HepG2 (cell line): ENCODE results near the gene TOMM22. TPM values are rescaled to one million over a fixed set of nuclear protein-coding genes. Genes with fewer than 3 reads are reported as not detected.

Experiments used
- ATAC-seq: fragments of 200-7000 bp; cut with Tn5 transposase; 3 replicates; pipeline ENCODE4 v1.9.1; 2020; ENCODE audit warnings: mild to moderate bottlenecking, moderate library complexity
- BruUV-seq: library from RNA; stranded (reverse); fragments of 400-500 nt; replicated peaks from 2 replicates; lab custom pipeline; 2021; lab: Mats Ljungman, UMichigan
- CTCF ChIA-PET: fragments of 300-600 bp; formaldehyde crosslinking; extraction: SDS; loops from one replicate; lab custom pipeline; 2021; ENCODE audit warnings: low total read pairs, inconsistent platforms, low intra/inter-chr PET ratio; lab: Yijun Ruan, JAX
- POLR2A ChIA-PET: fragments of 350-600 bp; sonication (Branson Sonifier 250); formaldehyde crosslinking; loops from one replicate; lab custom pipeline; 2020; ENCODE audit warnings: antibody characterized with exemption, inconsistent platforms; lab: Yijun Ruan, JAX
- DNase-seq: peaks from one replicate; pipeline ENCODE4 v3.0.0-alpha.2; 2015; ENCODE audit warnings: low spot score
- FAIRE-seq: peaks from 3 replicates; lab custom pipeline; 2011; peaks lifted over from hg19 to GRCh38; lab: Jason Lieb, UNC
- H2AFZ ChIP-seq: one replicate; pipeline ENCODE4 v1.6.1; 2011; ENCODE audit warnings: low read length, inconsistent platforms
- H3K27ac ChIP-seq: fragments of 300-600 bp; 3 replicates; pipeline ENCODE4 v1.8.0; 2011; ENCODE audit warnings: mixed run types, mild to moderate bottlenecking, mixed read lengths, low read length, inconsistent platforms; ENCODE audit not compliant: insufficient read depth; ENCODE audit errors: extremely low read length
- H3K27me3 ChIP-seq, 2 experiments: fragments of 200-600 bp in 1 of 2; 2 replicates in 1 of 2; 3 replicates in 1 of 2; pipeline versions ENCODE4 v1.6.0 to v1.8.0; 2011; ENCODE audit warnings: low read length in 2 of 2, mild to moderate bottlenecking in 2 of 2, moderate library complexity in 2 of 2, inconsistent platforms in 1 of 2; ENCODE audit not compliant: insufficient read depth in 2 of 2, control insufficient read depth in 1 of 2
- H3K36me3 ChIP-seq, 2 experiments: fragments of 200-600 bp in 1 of 2; replicated peaks in 1 of 2; 2 replicates in 1 of 2; 3 replicates in 1 of 2; pipeline versions ENCODE4 v1.5.1 to v1.8.0; 2011; ENCODE audit warnings: low read length in 2 of 2, inconsistent platforms in 1 of 2; ENCODE audit not compliant: insufficient read depth in 2 of 2, control insufficient read depth in 1 of 2
- H3K4me1 ChIP-seq: 2 replicates; pipeline ENCODE4 v1.5.1; 2012; ENCODE audit warnings: low read length, inconsistent platforms; ENCODE audit not compliant: insufficient read depth
- H3K4me2 ChIP-seq: 2 replicates; pipeline ENCODE4 v1.6.0; 2011; ENCODE audit warnings: low read depth, low read length, inconsistent platforms
- H3K4me3 ChIP-seq, 3 experiments: fragments of 200-600 bp in 1 of 3; sonication (generic), shearing (Covaris generic) in 1 of 3; replicated peaks in 1 of 3; 2 replicates each; pipeline ENCODE4 v1.5.1; 2011 to 2016; ENCODE audit warnings: low read length in 3 of 3, inconsistent platforms in 2 of 3, low read depth in 2 of 3, mild to moderate bottlenecking in 2 of 3, control low read depth in 1 of 3, mixed read lengths in 1 of 3; ENCODE audit not compliant: insufficient read depth in 1 of 3
- H3K79me2 ChIP-seq: one replicate; pipeline ENCODE4 v1.6.1; 2011; ENCODE audit warnings: low read length, inconsistent platforms; ENCODE audit not compliant: insufficient read depth
- H3K9ac ChIP-seq: 2 replicates; pipeline ENCODE4 v1.6.0; 2011; ENCODE audit warnings: mild to moderate bottlenecking, low read depth, low read length, inconsistent platforms; ENCODE audit not compliant: insufficient read depth
- H3K9me3 ChIP-seq: 2 replicates; pipeline ENCODE4 v1.5.1; 2012; ENCODE audit warnings: mild to moderate bottlenecking, low read length
- H4K20me1 ChIP-seq: 2 replicates; pipeline ENCODE4 v1.6.0; 2011; ENCODE audit warnings: inconsistent platforms, mild to moderate bottlenecking, low read length, moderate library complexity; ENCODE audit not compliant: insufficient read depth
- EEA1 ChIP-seq: sonication (generic); formaldehyde crosslinking; IDR thresholded peaks from 2 replicates; pipeline ENCODE4 v1.5.1; 2020; ENCODE audit warnings: mild to moderate bottlenecking, missing genetic modification reagents, borderline replicate concordance
- FLYWCH1 ChIP-seq: sonication (generic); formaldehyde crosslinking; IDR thresholded peaks from 2 replicates; pipeline ENCODE4 v1.8.1; 2023; ENCODE audit warnings: mild to moderate bottlenecking, missing genetic modification reagents
- GATAD1 ChIP-seq: IDR thresholded peaks from 2 replicates; pipeline ENCODE4 v1.6.1; 2016; ENCODE audit warnings: missing genetic modification reagents, missing compliant biosample characterization
- HOXA7 ChIP-seq: sonication (generic); formaldehyde crosslinking; IDR thresholded peaks from 2 replicates; pipeline ENCODE4 v1.8.1; 2022; ENCODE audit warnings: mild to moderate bottlenecking, missing genetic modification reagents, moderate library complexity
- KDM3A ChIP-seq: IDR thresholded peaks from 2 replicates; pipeline ENCODE4 v1.6.1; 2018; ENCODE audit warnings: low read depth, missing compliant biosample characterization
- MXD4 ChIP-seq: IDR thresholded peaks from 2 replicates; pipeline ENCODE4 v1.6.1; 2016; ENCODE audit warnings: mild to moderate bottlenecking, missing biosample characterization, missing genetic modification reagents
- NR2F1 ChIP-seq, 2 experiments: fragments of 450-650 bp in 1 of 2; formaldehyde crosslinking in 1 of 2; IDR thresholded peaks; 2 replicates each; pipeline versions ENCODE4 v1.5.0 to v1.6.1; 2016 to 2020; ENCODE audit warnings: mild to moderate bottlenecking in 1 of 2, missing compliant biosample characterization in 1 of 2, missing genetic modification reagents in 1 of 2, moderate library complexity in 1 of 2
- REL ChIP-seq: sonication (generic); formaldehyde crosslinking; conservative IDR thresholded peaks from 2 replicates; pipeline ENCODE4 v1.8.0; 2022; ENCODE audit warnings: mild to moderate bottlenecking, missing genetic modification reagents, moderate library complexity
- SMC3 ChIP-seq: IDR thresholded peaks from 2 replicates; pipeline ENCODE4 v1.6.1; 2011; ENCODE audit warnings: low read length, improper control_type of control experiment
- ZBTB3 ChIP-seq: sonication (generic); formaldehyde crosslinking; IDR thresholded peaks from 2 replicates; pipeline ENCODE4 v1.4.0; 2020; ENCODE audit warnings: low read depth, mild to moderate bottlenecking, moderate library complexity, missing genetic modification reagents, borderline replicate concordance
- ZFP1 ChIP-seq: IDR thresholded peaks from 2 replicates; pipeline ENCODE4 v1.6.1; 2016
- ZFP36L1 ChIP-seq: sonication (generic); formaldehyde crosslinking; IDR thresholded peaks from 2 replicates; pipeline ENCODE4 v1.8.0; 2022; ENCODE audit warnings: mild to moderate bottlenecking, missing genetic modification reagents, moderate library complexity
- ZNF292 ChIP-seq: sonication (generic); formaldehyde crosslinking; IDR thresholded peaks from 2 replicates; pipeline ENCODE4 v1.8.1; 2022; ENCODE audit warnings: mild to moderate bottlenecking, low read depth, missing genetic modification reagents, borderline replicate concordance
- ZNF343 ChIP-seq: sonication (generic); formaldehyde crosslinking; IDR thresholded peaks from 2 replicates; pipeline ENCODE4 v1.4.0; 2020; ENCODE audit warnings: mild to moderate bottlenecking, missing genetic modification reagents
- ZNF547 ChIP-seq: sonication (generic); formaldehyde crosslinking; IDR thresholded peaks from 2 replicates; pipeline ENCODE4 v1.5.1; 2020; ENCODE audit warnings: mild to moderate bottlenecking, missing genetic modification reagents
- ZNF616 ChIP-seq: sonication (generic); formaldehyde crosslinking; IDR thresholded peaks from 2 replicates; pipeline ENCODE4 v1.5.0; 2020; ENCODE audit warnings: low read depth, mild to moderate bottlenecking, missing genetic modification reagents
- ZNF709 ChIP-seq: sonication (generic); formaldehyde crosslinking; IDR thresholded peaks from 2 replicates; pipeline ENCODE4 v1.5.0; 2020; ENCODE audit warnings: mild to moderate bottlenecking, missing genetic modification reagents
- ZNF792 ChIP-seq: IDR thresholded peaks from 2 replicates; pipeline ENCODE4 v1.6.1; 2016
- WGBS: methylation state at CpG from one replicate; pipeline ENCODE4 v1.1.6; 2017; ENCODE audit warnings: low lambda C conversion rate; 5-methylcytosine and 5-hydroxymethylcytosine counted together
- in situ Hi-C: cut with HindIII; loops from 2 replicates; pipeline ENCODE4 v1.10.0; 2017; ENCODE audit warnings: low pct_unique_long_range_greater_than_20kb; ENCODE audit not compliant: extremely low pct_ligation_motif_present
- intact Hi-C: fragments of 100-400 bp; cut with micrococcal nuclease; formaldehyde crosslinking; loops from one replicate; pipeline ENCODE4 v1.10.0; 2022; ENCODE audit not compliant: unreplicated experiment
- polyA plus RNA-seq, 8 experiments: library from polyadenylated mRNA; depleted of rRNA in 3 of 8; stranded (reverse) in 7 of 8; unstranded in 1 of 8; fragments of >200 nt; fragmentation: Illumina TruSeq in 4 of 8; extraction: Trizol in 4 of 8; gene quantifications; 2 replicates each; pipeline versions ENCODE4 v1.2.1 to v1.2.3, GENCODE V29; 2011 to 2016; ENCODE audit warnings: low read depth in 4 of 8, missing spikeins in 1 of 8, mixed read lengths in 1 of 8; ENCODE audit not compliant: insufficient read depth in 1 of 8
- total RNA-seq, 5 experiments: library from RNA; depleted of rRNA; stranded (reverse); fragments of >200 nt; fragmentation: Illumina TruSeq; extraction: Trizol; gene quantifications; 2 replicates each; pipeline ENCODE4 v1.2.3, GENCODE V29; 2016; ENCODE audit warnings: low read depth in 1 of 5
- TF ChIP-seq, protein P1 (sequence below): IDR thresholded peaks from 2 replicates; pipeline ENCODE4 v1.6.1; 2016; ENCODE audit warnings: low read depth
- TF ChIP-seq, protein P2 (sequence below): sonication (generic); formaldehyde crosslinking; conservative IDR thresholded peaks from 2 replicates; pipeline ENCODE4 v1.4.0; 2020; ENCODE audit warnings: missing genetic modification reagents

Gene TOMM22
- total and polyA plus RNA-seq, 2 of the 13 experiments (the other 11 are each of a cell fraction or from before 2014, with no cell fraction given): 46.9 to 118 TPM

DNA sequence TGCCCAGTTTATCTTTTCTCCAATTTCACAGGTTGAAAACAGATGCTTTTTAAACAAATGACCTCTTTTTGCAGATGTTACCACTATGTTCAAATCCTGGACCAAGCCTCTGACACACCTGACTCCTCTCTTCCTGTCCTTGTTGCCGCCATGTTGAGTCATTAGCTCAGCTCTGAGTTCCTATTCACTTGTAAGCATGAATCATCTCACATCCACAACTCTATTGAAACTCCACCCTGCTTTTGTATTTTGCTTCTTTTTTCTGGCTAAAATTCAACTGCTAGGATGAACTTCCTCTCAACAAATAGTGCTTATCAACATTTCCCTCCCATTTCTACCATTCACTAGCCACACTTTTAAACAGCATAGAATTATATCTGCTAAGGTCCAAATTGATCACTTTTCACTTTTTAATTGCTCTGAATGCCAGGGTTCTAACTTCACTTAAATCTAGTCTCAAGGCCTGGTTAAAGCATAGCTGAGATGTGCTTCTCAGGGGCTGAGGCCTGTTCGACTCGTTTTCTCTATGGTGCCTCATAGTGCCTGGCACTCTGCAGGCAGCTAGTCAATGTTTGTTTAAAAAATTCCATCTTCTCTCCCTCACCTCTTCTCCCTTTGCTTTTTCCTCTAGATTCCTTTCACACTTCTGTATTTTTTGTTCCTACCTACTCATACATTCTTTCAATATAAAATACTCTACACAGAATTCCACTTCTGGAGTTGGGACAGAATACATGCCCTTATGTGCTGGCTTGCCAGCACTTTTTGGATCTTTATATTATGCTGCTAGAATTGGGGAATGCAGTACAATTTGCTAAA, 15.1 kb downstream of the TOMM22 start:
- H3K27ac ChIP-seq: peak overlapping the region; percentile 62
- H4K20me1 ChIP-seq: peaks cover 5% of the 10 kb centered on the region; the same call in 1 of the 2 replicates
- in situ Hi-C loops (no loop called here), intact Hi-C loops (no loop called here)
- peak overlapping the region; percentile 76 for H3K4me2 ChIP-seq
- POLR2A ChIA-PET: interaction anchor here (0.6 to 9.9 kb wide), 6 partner anchors 9 to 623 kb away, joined by 3 to 102 read pairs (median 4); partner anchors contain the start of genes GTPBP1, RPL3 and TOMM22
- H3K27me3 ChIP-seq: no peaks in the 10 kb centered on the region; a peak in 1 of 5 replicates
- H3K79me2 ChIP-seq: peaks cover 59% of the 10 kb centered on the region
- peak overlapping the region; percentile 53 to 98 (median 77) for H3K4me3 ChIP-seq
- peaks cover 70% of the 10 kb centered on the region for H3K4me1 ChIP-seq
- WGBS: 29% methylated on average over 3 of the region's 3 CpGs
- no peaks in the 10 kb centered on the region; a peak in 1 of 5 replicates for H3K36me3 ChIP-seq
- no peak overlapping the region for H2AFZ ChIP-seq
- H3K9ac ChIP-seq: peak overlapping the region; percentile 46
- CTCF ChIA-PET: no interaction called here
- no peaks in the 10 kb centered on the region for H3K9me3 ChIP-seq
- no TSS peak for BruUV-seq
- ATAC-seq (peak; percentile 64), FAIRE-seq (no peak), DNase-seq (peak; percentile 64)
- TF ChIP-seq MXD4 (CRISPR knock-in tag): no peak
- TF ChIP-seq ZFP36L1 (CRISPR knock-in tag): no peak
- no peak for TF ChIP-seq HOXA7 (CRISPR knock-in tag)
- TF ChIP-seq, protein P1, sequence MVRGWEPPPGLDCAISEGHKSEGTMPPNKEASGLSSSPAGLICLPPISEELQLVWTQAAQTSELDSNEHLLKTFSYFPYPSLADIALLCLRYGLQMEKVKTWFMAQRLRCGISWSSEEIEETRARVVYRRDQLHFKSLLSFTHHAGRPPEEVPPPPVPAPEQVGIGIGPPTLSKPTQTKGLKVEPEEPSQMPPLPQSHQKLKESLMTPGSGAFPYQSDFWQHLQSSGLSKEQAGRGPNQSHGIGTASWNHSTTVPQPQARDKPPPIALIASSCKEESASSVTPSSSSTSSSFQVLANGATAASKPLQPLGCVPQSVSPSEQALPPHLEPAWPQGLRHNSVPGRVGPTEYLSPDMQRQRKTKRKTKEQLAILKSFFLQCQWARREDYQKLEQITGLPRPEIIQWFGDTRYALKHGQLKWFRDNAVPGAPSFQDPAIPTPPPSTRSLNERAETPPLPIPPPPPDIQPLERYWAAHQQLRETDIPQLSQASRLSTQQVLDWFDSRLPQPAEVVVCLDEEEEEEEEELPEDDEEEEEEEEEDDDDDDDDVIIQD (CRISPR knock-in tag): no peak
- TF ChIP-seq, protein P2, sequence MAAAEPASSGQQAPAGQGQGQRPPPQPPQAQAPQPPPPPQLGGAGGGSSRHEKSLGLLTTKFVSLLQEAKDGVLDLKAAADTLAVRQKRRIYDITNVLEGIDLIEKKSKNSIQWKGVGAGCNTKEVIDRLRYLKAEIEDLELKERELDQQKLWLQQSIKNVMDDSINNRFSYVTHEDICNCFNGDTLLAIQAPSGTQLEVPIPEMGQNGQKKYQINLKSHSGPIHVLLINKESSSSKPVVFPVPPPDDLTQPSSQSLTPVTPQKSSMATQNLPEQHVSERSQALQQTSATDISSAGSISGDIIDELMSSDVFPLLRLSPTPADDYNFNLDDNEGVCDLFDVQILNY: no peak
- TF ChIP-seq SMC3: no peak
- TF ChIP-seq ZBTB3: no peak
- TF ChIP-seq KDM3A (CRISPR knock-in tag): no peak
- TF ChIP-seq EEA1 (CRISPR knock-in tag): no peak
- no peak for TF ChIP-seq ZNF547
- no peak for TF ChIP-seq NR2F1 (CRISPR knock-in tag; IDR thresholded peaks at IDR 0.05)
- TF ChIP-seq ZNF292 (CRISPR knock-in tag): no peak
- TF ChIP-seq ZNF792 (CRISPR knock-in tag): 0 out of 2 replicates have a peak, but pooled peaks have one; percentile 13
- TF ChIP-seq ZNF343 (CRISPR knock-in tag): no peak
- TF ChIP-seq ZFP1 (CRISPR knock-in tag): no peak
- 0 out of 2 replicates have a peak, but pooled peaks have one; percentile 5 for TF ChIP-seq GATAD1 (CRISPR knock-in tag)
- no peak for TF ChIP-seq ZNF709 (CRISPR knock-in tag)
- TF ChIP-seq ZNF616 (CRISPR knock-in tag): no peak
- TF ChIP-seq REL: no peak
- no peak for TF ChIP-seq FLYWCH1 (CRISPR knock-in tag)
